PC-3 (cell line): ENCODE measurements around the gene FAXDC2. TPM values are rescaled to one million over a fixed set of nuclear protein-coding genes. Genes with fewer than 3 reads are reported as not detected.

ENCODE experiments used
- ATAC-seq: fragments of 200-7000 bp; cut with Tn5 transposase; 2 replicates; pipeline ENCODE4 v1.9.1; 2020; ENCODE audit warnings: mild to moderate bottlenecking, moderate library complexity
- BruUV-seq: library from RNA; stranded (reverse); fragments of 400-500 nt; replicated peaks from 2 replicates; lab custom pipeline; 2021; lab: Mats Ljungman, UMichigan
- CTCF ChIA-PET: fragments of 300-600 bp; sonication (Branson Sonifier 250); formaldehyde crosslinking; loops from one replicate; lab custom pipeline; 2022; ENCODE audit warnings: antibody characterized with exemption; lab: Charles Lee
- POLR2A ChIA-PET: fragments of 300-600 bp; sonication (Branson Sonifier 250); formaldehyde crosslinking; loops from one replicate; lab custom pipeline; 2022; ENCODE audit warnings: antibody characterized with exemption; ENCODE audit not compliant: unreplicated experiment; lab: Charles Lee
- DNase-seq: peaks from one replicate; pipeline ENCODE4 v3.0.0-alpha.2; 2015
- H2AFZ ChIP-seq: fragments of 300-600 bp; sonication (generic); 2 replicates; pipeline ENCODE4 v1.6.0; 2016; ENCODE audit warnings: antibody characterized with exemption, low read length
- H3F3A ChIP-seq: fragments of 300-600 bp; sonication (generic); one replicate; pipeline ENCODE4 v1.6.0; 2017; ENCODE audit warnings: antibody characterized with exemption, low read length, control low read depth, mild to moderate bottlenecking; ENCODE audit not compliant: unreplicated experiment
- H3K27ac ChIP-seq: fragments of 300-600 bp; sonication (generic); 2 replicates; pipeline ENCODE4 v1.5.1; 2016; ENCODE audit warnings: mild to moderate bottlenecking, low read length
- H3K27me3 ChIP-seq: fragments of 300-600 bp; sonication (generic); 2 replicates; pipeline ENCODE4 v1.6.1; 2016; ENCODE audit warnings: low read length, mixed read lengths
- H3K36me3 ChIP-seq: fragments of 300-600 bp; sonication (generic); 2 replicates; pipeline ENCODE4 v1.6.1; 2016; ENCODE audit warnings: low read depth, mixed run types, low read length, mixed read lengths
- H3K4me1 ChIP-seq: fragments of 300-600 bp; sonication (generic); 2 replicates; pipeline ENCODE4 v1.5.1; 2016; ENCODE audit warnings: low read length; ENCODE audit not compliant: insufficient read depth
- H3K4me2 ChIP-seq: fragments of 300-600 bp; sonication (generic); 2 replicates; pipeline ENCODE4 v1.6.0; 2016; ENCODE audit warnings: low read length
- H3K4me3 ChIP-seq: fragments of 300-600 bp; sonication (generic); 2 replicates; pipeline ENCODE4 v1.5.1; 2016; ENCODE audit warnings: mild to moderate bottlenecking, low read length, mixed read lengths
- H3K79me2 ChIP-seq: fragments of 300-600 bp; sonication (generic); 2 replicates; pipeline ENCODE4 v1.6.1; 2017; ENCODE audit warnings: low read length, mixed read lengths
- H3K9ac ChIP-seq: fragments of 300-600 bp; sonication (generic); 2 replicates; pipeline ENCODE4 v1.6.0; 2016; ENCODE audit warnings: mild to moderate bottlenecking, low read length
- H3K9me2 ChIP-seq: fragments of 300-600 bp; sonication (generic); replicated peaks from 2 replicates; pipeline ENCODE4 v1.6.1; 2016; ENCODE audit warnings: mixed run types, low read length, mixed read lengths
- H3K9me3 ChIP-seq: fragments of 300-600 bp; sonication (generic); 2 replicates; pipeline ENCODE4 v1.6.1; 2016; ENCODE audit warnings: low read length, mixed read lengths
- H4K20me1 ChIP-seq: fragments of 300-600 bp; sonication (generic); 2 replicates; pipeline ENCODE4 v1.6.1; 2016; ENCODE audit warnings: low read length, mixed read lengths
- EZH2 ChIP-seq: fragments of 300-600 bp; sonication (generic); IDR thresholded peaks from one replicate; pipeline ENCODE4 v1.6.1; 2017; ENCODE audit warnings: antibody characterized with exemption, mild to moderate bottlenecking, low read length; ENCODE audit not compliant: unreplicated experiment
- EZH2phosphoT487 ChIP-seq: fragments of 300-600 bp; sonication (generic); IDR thresholded peaks from 2 replicates; pipeline ENCODE4 v1.6.1; 2018; ENCODE audit warnings: mild to moderate bottlenecking, antibody characterized with exemption, low read length, borderline replicate concordance
- intact Hi-C: fragments of 100-400 bp; cut with micrococcal nuclease; formaldehyde crosslinking; loops from 2 replicates; pipeline ENCODE4 v1.9.0; 2023
- total RNA-seq: library from RNA; depleted of rRNA; stranded (reverse); fragments of >200 nt; gene quantifications from 2 replicates; pipeline ENCODE4 v1.2.3, GENCODE V29; 2014
- TF ChIP-seq, protein P1 (sequence below): fragments of 300-600 bp; sonication (generic); conservative IDR thresholded peaks from 2 replicates; pipeline ENCODE4 v1.5.1; 2017; ENCODE audit warnings: antibody characterized with exemption, low read depth, mild to moderate bottlenecking, low read length

The FAXDC2 gene
- total RNA-seq, 1 experiment from 2014 or later = not detected

DNA sequence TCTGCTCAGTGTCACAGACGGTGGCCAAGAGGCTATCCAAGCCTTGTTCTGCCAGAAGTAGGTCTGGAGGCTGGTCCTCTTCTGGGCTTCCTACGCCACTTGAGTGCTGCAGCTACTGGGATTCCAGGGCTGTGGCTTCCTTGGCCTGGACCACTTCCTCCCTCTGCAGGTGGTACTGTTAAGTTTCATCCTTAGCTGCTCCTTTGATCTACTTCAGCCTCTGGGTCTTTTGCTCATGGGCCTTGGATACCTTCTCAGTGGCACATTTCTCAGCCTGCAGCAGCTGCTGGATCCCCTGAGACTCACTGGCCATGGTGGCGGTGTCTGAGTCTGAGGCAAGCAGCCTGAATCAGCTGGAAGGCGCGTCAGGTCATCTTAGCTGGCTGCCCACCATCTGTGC, 18.3 kb upstream of the FAXDC2 start:
- no peaks in the 10 kb centered on the region for H3F3A ChIP-seq
- H3K9me3 ChIP-seq = no peaks in the 10 kb centered on the region
- intact Hi-C loops = loop anchor here (1.0 kb wide), 1 partner anchor 218 kb away; no protein-coding TSS in a partner anchor
- ChIA-PET CTCF (interaction anchor here (0.8 kb wide), 1 partner anchor 218 kb away, joined by 3 read pairs; no protein-coding TSS in a partner anchor), POLR2A (no interaction called here)
- H3K36me3 ChIP-seq = 0 out of 2 replicates have a peak, but pooled peaks cover 2% of the 10 kb centered on the region
- ATAC-seq (peak; percentile 33; the same call in 1 of the 2 replicates), DNase-seq (peak; percentile 7)
- no peak overlapping the region for H3K27ac ChIP-seq
- H3K9me2 ChIP-seq = no peaks in the 10 kb centered on the region
- no peak overlapping the region for H3K4me2 ChIP-seq
- no peak for TF ChIP-seq EZH2phosphoT487
- no peak for TF ChIP-seq EZH2
- TF ChIP-seq, protein P1, sequence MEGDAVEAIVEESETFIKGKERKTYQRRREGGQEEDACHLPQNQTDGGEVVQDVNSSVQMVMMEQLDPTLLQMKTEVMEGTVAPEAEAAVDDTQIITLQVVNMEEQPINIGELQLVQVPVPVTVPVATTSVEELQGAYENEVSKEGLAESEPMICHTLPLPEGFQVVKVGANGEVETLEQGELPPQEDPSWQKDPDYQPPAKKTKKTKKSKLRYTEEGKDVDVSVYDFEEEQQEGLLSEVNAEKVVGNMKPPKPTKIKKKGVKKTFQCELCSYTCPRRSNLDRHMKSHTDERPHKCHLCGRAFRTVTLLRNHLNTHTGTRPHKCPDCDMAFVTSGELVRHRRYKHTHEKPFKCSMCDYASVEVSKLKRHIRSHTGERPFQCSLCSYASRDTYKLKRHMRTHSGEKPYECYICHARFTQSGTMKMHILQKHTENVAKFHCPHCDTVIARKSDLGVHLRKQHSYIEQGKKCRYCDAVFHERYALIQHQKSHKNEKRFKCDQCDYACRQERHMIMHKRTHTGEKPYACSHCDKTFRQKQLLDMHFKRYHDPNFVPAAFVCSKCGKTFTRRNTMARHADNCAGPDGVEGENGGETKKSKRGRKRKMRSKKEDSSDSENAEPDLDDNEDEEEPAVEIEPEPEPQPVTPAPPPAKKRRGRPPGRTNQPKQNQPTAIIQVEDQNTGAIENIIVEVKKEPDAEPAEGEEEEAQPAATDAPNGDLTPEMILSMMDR = peak; percentile 33; the same call in 1 of the 2 replicates
- no peaks in the 10 kb centered on the region for H3K4me1 ChIP-seq
- H3K4me3 ChIP-seq = no peak overlapping the region
- BruUV-seq = no TSS peak
- H3K9ac ChIP-seq = no peak overlapping the region
- H3K79me2 ChIP-seq = peaks cover 3% of the 10 kb centered on the region
- H4K20me1 ChIP-seq = no peaks in the 10 kb centered on the region
- no peaks in the 10 kb centered on the region for H3K27me3 ChIP-seq
- H2AFZ ChIP-seq = no peak overlapping the region

GRCh38 chr5:154866841-154867240, 16.4 kb upstream of the FAXDC2 start:
- no peaks in the 10 kb centered on the region for H3K27me3 ChIP-seq

More at GRCh38 chr5:154866841-154867240, 16.4 kb upstream of the FAXDC2 start:
- no peaks in the 10 kb centered on the region for H3K9me3 ChIP-seq
- peaks cover 21% of the 10 kb centered on the region for H3K79me2 ChIP-seq
- H3K36me3 ChIP-seq = no peaks in the 10 kb centered on the region; the same call in 1 of the 2 replicates
- H3K4me1 ChIP-seq = no peaks in the 10 kb centered on the region
- peak; percentile 40 for ATAC-seq
- no peaks in the 10 kb centered on the region for H3K9me2 ChIP-seq
- ChIA-PET CTCF (no interaction called here), POLR2A (no interaction called here)
- no peak for DNase-seq
- H4K20me1 ChIP-seq = no peaks in the 10 kb centered on the region
- H3K9ac ChIP-seq = no peak overlapping the region
- no peak overlapping the region for H3K27ac ChIP-seq
- no TSS peak for BruUV-seq
- TF ChIP-seq EZH2 = no peak
- no peak for TF ChIP-seq EZH2phosphoT487
- TF ChIP-seq, protein P1 = no peak
- H2AFZ ChIP-seq = no peak overlapping the region
- H3K4me2 ChIP-seq = no peak overlapping the region
- no peaks in the 10 kb centered on the region for H3F3A ChIP-seq
- no peak overlapping the region for H3K4me3 ChIP-seq
- intact Hi-C loops = no loop called here
